WTC11 (cell line): ENCODE measurements around the gene ARG2.

Experiments
- FOXJ3 ChIP-seq: sonication (generic); formaldehyde crosslinking; IDR thresholded peaks from 2 replicates; pipeline ENCODE4 v1.9.0; 2021; ENCODE audit warnings: missing genetic modification reagents, mild to moderate bottlenecking, borderline replicate concordance
- NFYB ChIP-seq: sonication (generic); formaldehyde crosslinking; conservative IDR thresholded peaks from 2 replicates; pipeline ENCODE4 v1.8.0; 2022; ENCODE audit warnings: low read depth, missing genetic modification reagents
- ZNF263 ChIP-seq: sonication (generic); formaldehyde crosslinking; IDR thresholded peaks from 2 replicates; pipeline ENCODE4 v1.8.1; 2022; ENCODE audit warnings: low read depth, mild to moderate bottlenecking, moderate library complexity, missing genetic modification reagents
- TF ChIP-seq, protein P1 (sequence below): fragments of 200-600 bp; IDR thresholded peaks from 2 replicates; pipeline ENCODE4 v1.8.0; 2022; ENCODE audit warnings: antibody characterized with exemption

DNA sequence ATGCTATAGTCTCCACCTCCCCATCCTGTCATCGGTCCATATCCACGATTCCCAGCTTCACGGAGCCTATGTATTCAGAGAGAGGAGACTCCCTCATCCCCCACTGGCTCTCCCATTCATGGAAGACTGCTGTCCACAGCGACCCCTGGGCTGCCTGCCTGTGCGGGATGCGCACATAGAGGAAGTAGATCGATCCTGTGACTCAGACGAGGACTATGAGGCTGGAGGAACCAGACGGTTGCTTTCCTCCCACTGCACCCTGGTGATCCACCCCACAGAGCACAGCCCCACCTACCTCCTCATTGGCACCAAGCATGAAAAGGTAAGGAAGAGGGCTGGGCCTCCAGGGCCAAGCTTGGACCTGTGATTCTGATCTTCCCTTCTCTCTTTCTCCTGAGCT lies 44.0 kb upstream of the ARG2 start:
- no peak for TF ChIP-seq FOXJ3 (CRISPR knock-in tag)
- TF ChIP-seq, protein P1, sequence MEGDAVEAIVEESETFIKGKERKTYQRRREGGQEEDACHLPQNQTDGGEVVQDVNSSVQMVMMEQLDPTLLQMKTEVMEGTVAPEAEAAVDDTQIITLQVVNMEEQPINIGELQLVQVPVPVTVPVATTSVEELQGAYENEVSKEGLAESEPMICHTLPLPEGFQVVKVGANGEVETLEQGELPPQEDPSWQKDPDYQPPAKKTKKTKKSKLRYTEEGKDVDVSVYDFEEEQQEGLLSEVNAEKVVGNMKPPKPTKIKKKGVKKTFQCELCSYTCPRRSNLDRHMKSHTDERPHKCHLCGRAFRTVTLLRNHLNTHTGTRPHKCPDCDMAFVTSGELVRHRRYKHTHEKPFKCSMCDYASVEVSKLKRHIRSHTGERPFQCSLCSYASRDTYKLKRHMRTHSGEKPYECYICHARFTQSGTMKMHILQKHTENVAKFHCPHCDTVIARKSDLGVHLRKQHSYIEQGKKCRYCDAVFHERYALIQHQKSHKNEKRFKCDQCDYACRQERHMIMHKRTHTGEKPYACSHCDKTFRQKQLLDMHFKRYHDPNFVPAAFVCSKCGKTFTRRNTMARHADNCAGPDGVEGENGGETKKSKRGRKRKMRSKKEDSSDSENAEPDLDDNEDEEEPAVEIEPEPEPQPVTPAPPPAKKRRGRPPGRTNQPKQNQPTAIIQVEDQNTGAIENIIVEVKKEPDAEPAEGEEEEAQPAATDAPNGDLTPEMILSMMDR: no peak
- TF ChIP-seq ZNF263 (CRISPR knock-in tag): no peak
- TF ChIP-seq NFYB (CRISPR knock-in tag): no peak
